ENCODE data around the gene EXOC7. TPM values are rescaled to one million over a fixed set of nuclear protein-coding genes. Genes with fewer than 3 reads are reported as not detected.
A peak's percentile ranks its signal among the peaks of the same experiment; 100 is the strongest.

Gene EXOC7
- total RNA-seq, 4 donors from 2014 or later: 34.7 to 118 (median 109) TPM

- Histone ChIP-seq H3K9me3 (no peaks in the 10 kb centered on the region), H3K36me3 (no peaks in the 10 kb centered on the region), H3K4me1 (peaks cover 0 to 13% of the 10 kb centered on the region in 2 donors), H3K27me3 (peaks cover 36 to 46% of the 10 kb centered on the region in 2 donors), H3K27ac (no peak overlapping the region), H3K4me3 (no peak overlapping the region)
- intact Hi-C loops (cut with DNase I; ENCODE audit: low total_unique reads): no loop called here
- DNase-seq: no peak
- TF ChIP-seq POLR2A (IDR thresholded peaks at IDR 0.05) (no peak), CTCF (IDR thresholded peaks at IDR 0.05) (no peak)
These were observed 27.3 kb downstream of the EXOC7 start for GRCh38 chr17:76076146-76076764.

- no peak overlapping the region for H3K4me3 ChIP-seq
- intact Hi-C loops (cut with DNase I; ENCODE audit: low total_unique reads): no loop called here
- H3K9me3 ChIP-seq: no peaks in the 10 kb centered on the region
- H3K27me3 ChIP-seq: peaks cover 36 to 46% of the 10 kb centered on the region in 2 donors
- TF ChIP-seq POLR2A (IDR thresholded peaks at IDR 0.05) (no peak), CTCF (IDR thresholded peaks at IDR 0.05) (no peak)
- no peak overlapping the region for H3K27ac ChIP-seq
- peaks cover 0 to 18% of the 10 kb centered on the region in 2 donors for H3K4me1 ChIP-seq
- peak in 1 of 2 donors; percentile 25 for DNase-seq
- no peaks in the 10 kb centered on the region for H3K36me3 ChIP-seq
These were observed 28.0 kb downstream of the EXOC7 start for GRCh38 chr17:76075364-76076145.

GRCh38 chr17:76074390-76075363 is 28.9 kb downstream of the EXOC7 start, which contains the start of gene GALR2:
Gene GALR2, plus strand, starts transcription at chr17:76074781. Its CDS starts 103 bp downstream, at chr17:76074884.
- H3K27me3 ChIP-seq: peaks cover 36 to 46% of the 10 kb centered on the region in 2 donors

GRCh38 chr17:76072148-76072858 is 31.3 kb downstream of the EXOC7 start, which contains the start of gene SRP68:
Gene SRP68, minus strand, starts transcription at chr17:76072517. Its CDS starts 26 bp downstream, at chr17:76072491.
- intact Hi-C loops (cut with DNase I; ENCODE audit: low total_unique reads): no loop called here
- Histone ChIP-seq H3K9me3 (no peaks in the 10 kb centered on the region), H3K4me1 (peaks cover 0 to 22% of the 10 kb centered on the region in 2 donors), H3K36me3 (no peaks in the 10 kb centered on the region), H3K4me3 (peak within 1 kb of the TSS; percentile 67 to 90), H3K27ac (peak within 1 kb of the TSS; percentile 74 to 76), H3K27me3 (peaks cover 34 to 35% of the 10 kb centered on the region in 2 donors)
- TF ChIP-seq POLR2A (IDR thresholded peaks at IDR 0.05): peak; percentile 50 to 58
- peak in 2 of 4 experiments; percentile 14 to 45 for TF ChIP-seq CTCF (IDR thresholded peaks at IDR 0.05)
- peak; percentile 83 to 88 for DNase-seq

More at GRCh38 chr17:76074390-76075363, 28.9 kb downstream of the EXOC7 start, which contains the start of gene GALR2:
- no peak within 1 kb of the TSS for H3K4me3 ChIP-seq
- intact Hi-C loops (cut with DNase I; ENCODE audit: low total_unique reads): no loop called here
- no peaks in the 10 kb centered on the region for H3K36me3 ChIP-seq
- H3K4me1 ChIP-seq: peaks cover 0 to 22% of the 10 kb centered on the region in 2 donors
- no peak for DNase-seq
- H3K9me3 ChIP-seq: no peaks in the 10 kb centered on the region
- H3K27ac ChIP-seq: no peak within 1 kb of the TSS
- TF ChIP-seq POLR2A (IDR thresholded peaks at IDR 0.05): no peak
- TF ChIP-seq CTCF (IDR thresholded peaks at IDR 0.05): no peak
